Activated CD8-positive, alpha-beta T cell treated with anti-CD3 and anti-CD28 coated beads for 36 hours (primary cell): ENCODE results near the gene CRACDL. TPM values are rescaled to one million over a fixed set of nuclear protein-coding genes. Genes with fewer than 3 reads are reported as not detected.

Experiments
- ATAC-seq: fragments of 200-7000 bp; cut with Tn5 transposase; one replicate; pipeline ENCODE4 v1.10.0; 2021; ENCODE audit warnings: mild to moderate bottlenecking, moderate library complexity
- CTCF ChIA-PET: fragments of 350-600 bp; sonication (Branson Sonifier 250); formaldehyde crosslinking; loops from one replicate; lab custom pipeline; 2021; ENCODE audit warnings: antibody characterized with exemption; lab: Charles Lee
- POLR2A ChIA-PET: fragments of 350-600 bp; sonication (Branson Sonifier 250); formaldehyde crosslinking; loops from one replicate; lab custom pipeline; 2021; ENCODE audit warnings: antibody characterized with exemption; lab: Charles Lee
- DNase-seq: peaks from one replicate; pipeline ENCODE4 v3.0.0-alpha.2; 2020
- H3K27ac Mint-ChIP-seq: one replicate; pipeline ENCODE4 v1.8.0; 2021; ENCODE audit warnings: mild to moderate bottlenecking, mixed read lengths
- H3K27me3 Mint-ChIP-seq: one replicate; pipeline ENCODE4 v1.8.0; 2021; ENCODE audit warnings: mixed read lengths
- H3K36me3 Mint-ChIP-seq: one replicate; pipeline ENCODE4 v1.8.0; 2021; ENCODE audit warnings: low read depth, mixed read lengths
- H3K4me1 Mint-ChIP-seq: one replicate; pipeline ENCODE4 v1.8.0; 2021; ENCODE audit warnings: low read depth, mixed read lengths
- H3K4me3 Mint-ChIP-seq: one replicate; pipeline ENCODE4 v1.8.0; 2021; ENCODE audit warnings: mild to moderate bottlenecking, moderate library complexity, mixed read lengths
- H3K9me3 Mint-ChIP-seq: one replicate; pipeline ENCODE4 v1.8.0; 2021; ENCODE audit warnings: mixed read lengths
- intact Hi-C: fragments of 100-400 bp; cut with micrococcal nuclease; formaldehyde crosslinking; loops from one replicate; pipeline ENCODE4 v1.10.0; 2022
- total RNA-seq, 2 experiments: library from RNA; stranded (reverse); gene quantifications; one replicate each; pipeline ENCODE4 v1.2.3, GENCODE V29; 2021
- TF ChIP-seq, protein P1 (sequence below): fragments of 200-600 bp; IDR thresholded peaks from one replicate; pipeline ENCODE4 v1.8.0; 2022; ENCODE audit warnings: antibody characterized with exemption, mild to moderate bottlenecking

Gene CRACDL
- total RNA-seq, 2 experiments from 2014 or later = 0.09 to 0.38 TPM

DNA sequence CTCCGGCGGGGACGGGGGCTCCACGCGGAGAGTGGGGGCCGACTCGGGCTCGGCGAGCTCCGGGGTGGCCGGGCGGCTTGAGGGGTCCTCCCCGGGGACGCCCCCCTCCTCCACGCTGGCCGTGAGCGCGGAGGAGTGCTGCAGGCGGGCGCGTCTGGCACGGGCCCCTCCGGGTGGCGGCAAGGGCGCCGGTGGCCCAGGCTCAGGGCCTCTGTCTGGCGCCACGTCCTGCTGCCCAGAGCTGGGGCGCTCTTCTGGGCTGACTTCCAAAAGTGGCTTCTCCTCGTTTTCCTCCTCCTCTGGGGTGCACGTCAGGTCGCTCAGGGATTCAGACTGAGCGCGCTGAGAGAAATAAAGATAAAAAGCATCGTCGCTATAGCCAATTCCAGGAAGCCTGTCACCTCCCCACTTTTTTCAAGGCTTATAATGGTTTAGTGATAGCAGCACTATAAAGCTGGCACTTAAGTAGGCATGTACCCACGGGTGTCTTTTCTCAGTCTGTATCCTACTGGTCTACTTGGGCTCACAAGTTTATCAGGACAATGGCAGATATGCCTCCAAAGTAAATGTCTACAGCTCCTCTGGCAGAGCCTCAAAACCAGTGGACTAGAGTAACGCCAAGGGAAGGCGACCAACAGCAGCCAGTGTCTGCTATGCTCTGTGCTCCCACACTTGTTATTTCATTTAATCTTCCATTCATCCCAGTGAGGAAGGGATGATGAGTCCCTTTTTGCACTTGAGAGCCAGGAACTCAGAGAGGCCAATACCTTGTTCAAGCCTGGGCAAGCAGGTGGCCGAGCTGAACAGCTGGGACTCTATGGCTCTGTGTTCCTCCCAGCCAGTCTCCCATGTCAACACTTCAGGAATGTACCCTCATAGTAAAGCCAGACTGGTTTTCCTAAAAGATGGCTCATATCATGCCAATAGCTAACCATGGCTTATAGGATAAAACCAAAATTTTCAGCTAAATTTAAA lies 112.5 kb downstream of the CRACDL start:
- intact Hi-C loops = no loop called here
- Mint-ChIP-seq H3K9me3 (no peaks in the 10 kb centered on the region), H3K27ac (peak overlapping the region; percentile 77), H3K36me3 (no peaks in the 10 kb centered on the region), H3K27me3 (peaks cover 2% of the 10 kb centered on the region), H3K4me1 (peaks cover 21% of the 10 kb centered on the region), H3K4me3 (peak overlapping the region; percentile 75)
- TF ChIP-seq, protein P1, sequence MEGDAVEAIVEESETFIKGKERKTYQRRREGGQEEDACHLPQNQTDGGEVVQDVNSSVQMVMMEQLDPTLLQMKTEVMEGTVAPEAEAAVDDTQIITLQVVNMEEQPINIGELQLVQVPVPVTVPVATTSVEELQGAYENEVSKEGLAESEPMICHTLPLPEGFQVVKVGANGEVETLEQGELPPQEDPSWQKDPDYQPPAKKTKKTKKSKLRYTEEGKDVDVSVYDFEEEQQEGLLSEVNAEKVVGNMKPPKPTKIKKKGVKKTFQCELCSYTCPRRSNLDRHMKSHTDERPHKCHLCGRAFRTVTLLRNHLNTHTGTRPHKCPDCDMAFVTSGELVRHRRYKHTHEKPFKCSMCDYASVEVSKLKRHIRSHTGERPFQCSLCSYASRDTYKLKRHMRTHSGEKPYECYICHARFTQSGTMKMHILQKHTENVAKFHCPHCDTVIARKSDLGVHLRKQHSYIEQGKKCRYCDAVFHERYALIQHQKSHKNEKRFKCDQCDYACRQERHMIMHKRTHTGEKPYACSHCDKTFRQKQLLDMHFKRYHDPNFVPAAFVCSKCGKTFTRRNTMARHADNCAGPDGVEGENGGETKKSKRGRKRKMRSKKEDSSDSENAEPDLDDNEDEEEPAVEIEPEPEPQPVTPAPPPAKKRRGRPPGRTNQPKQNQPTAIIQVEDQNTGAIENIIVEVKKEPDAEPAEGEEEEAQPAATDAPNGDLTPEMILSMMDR = no peak
- POLR2A ChIA-PET = interaction anchor here (0.6 to 1.9 kb wide), 4 partner anchors 7 to 867 kb away, joined by 3 to 4 read pairs (median 3); no protein-coding TSS in a partner anchor
- no peak for DNase-seq
- CTCF ChIA-PET = interaction anchor here (1.1 to 2.7 kb wide), 14 partner anchors 8 to 188 kb away, joined by 3 to 19 read pairs (median 6); no protein-coding TSS in a partner anchor
- ATAC-seq = no peak

DNA sequence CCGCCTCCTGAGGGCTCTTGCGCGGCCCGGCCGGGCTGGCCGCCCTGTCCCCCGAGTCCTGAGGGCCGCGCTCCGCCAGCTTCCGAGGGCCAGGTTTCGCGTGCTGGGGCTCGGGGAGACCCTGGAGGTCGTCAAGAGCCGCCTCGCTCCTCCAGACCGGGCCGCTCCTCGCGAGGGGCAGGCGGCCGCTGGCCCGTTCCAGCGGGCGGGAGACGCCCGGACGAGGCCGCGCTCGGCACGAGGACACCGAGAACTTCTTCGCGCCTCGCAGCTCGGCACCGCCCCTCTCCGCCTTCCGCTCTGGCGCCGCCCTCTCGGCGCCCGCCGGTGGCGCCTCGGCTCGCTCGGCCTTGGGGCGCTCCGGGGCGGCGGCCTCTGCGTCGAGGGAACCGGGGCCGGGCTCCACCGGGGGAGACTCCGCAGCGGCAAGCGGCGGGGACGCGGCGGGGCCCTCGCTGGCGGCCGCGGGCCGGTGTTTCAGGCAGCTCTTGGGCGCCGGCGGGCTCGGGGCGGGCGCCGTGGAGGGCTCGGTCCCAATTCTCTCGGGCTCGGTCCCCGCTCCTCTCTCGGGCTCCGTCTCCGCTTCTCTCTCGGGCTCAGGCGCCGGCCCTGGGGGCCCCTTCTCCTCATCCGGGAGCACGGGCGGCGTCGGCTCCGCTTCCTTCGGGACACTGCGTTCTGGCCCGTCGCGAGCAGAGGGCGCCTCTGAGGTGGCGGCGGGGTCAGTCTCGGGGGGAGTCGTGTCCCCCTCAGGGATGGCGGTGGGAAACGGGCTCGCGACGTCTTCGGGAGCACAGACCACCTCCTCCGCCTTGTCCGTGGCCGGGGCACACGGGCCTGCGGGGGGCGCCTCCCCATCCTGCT lies 113.5 kb downstream of the CRACDL start:
- H3K4me3 Mint-ChIP-seq = peak overlapping the region; percentile 47
- H3K27me3 Mint-ChIP-seq = peaks cover 2% of the 10 kb centered on the region
- intact Hi-C loops = no loop called here
- peak; percentile 93 for ATAC-seq
- DNase-seq = peak; percentile 66
- TF ChIP-seq, protein P1 = peak; percentile 45
- no peak overlapping the region for H3K27ac Mint-ChIP-seq
- ChIA-PET POLR2A (interaction anchor here (0.8 to 2.0 kb wide), 8 partner anchors 8 to 214 kb away, joined by 3 to 8 read pairs (median 4); partner anchors contain the start of genes COA5 and UNC50), CTCF (interaction anchor here (0.9 to 2.7 kb wide), 22 partner anchors 9 to 304 kb away, joined by 3 to 19 read pairs (median 4); partner anchors contain the start of gene MGAT4A)
- peaks cover 13% of the 10 kb centered on the region for H3K4me1 Mint-ChIP-seq
- no peaks in the 10 kb centered on the region for H3K9me3 Mint-ChIP-seq
- no peaks in the 10 kb centered on the region for H3K36me3 Mint-ChIP-seq

DNA sequence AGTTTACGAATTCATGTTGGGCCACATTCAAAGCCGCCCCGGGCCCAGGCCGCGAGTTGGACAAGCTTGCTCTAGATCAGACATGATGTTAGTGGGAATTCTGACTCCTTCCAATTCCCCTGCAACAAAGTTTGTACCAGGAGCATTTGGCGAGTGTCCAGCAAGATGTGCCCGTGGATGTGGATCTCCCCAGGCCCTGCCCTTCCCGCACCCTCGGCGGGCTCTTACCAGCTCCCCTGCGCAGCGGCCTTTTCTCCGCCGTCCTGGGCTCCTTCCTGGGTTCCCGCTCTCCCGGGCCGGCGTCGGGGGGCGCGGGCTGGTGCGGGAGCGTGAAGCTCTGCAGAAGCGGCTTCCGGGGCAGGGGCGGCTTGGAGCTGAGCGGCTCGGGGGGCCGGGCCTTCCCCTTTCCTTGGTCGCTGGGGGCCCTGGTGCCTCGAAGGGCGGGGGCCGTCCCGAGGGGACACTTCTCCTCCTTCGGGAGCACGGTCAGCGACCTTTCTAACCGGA lies 114.3 kb downstream of the CRACDL start:
- no peak for ATAC-seq
- CTCF ChIA-PET = interaction anchor here (0.9 to 2.7 kb wide), 24 partner anchors 9 to 305 kb away, joined by 3 to 19 read pairs (median 5); partner anchors contain the start of gene MGAT4A

DNA sequence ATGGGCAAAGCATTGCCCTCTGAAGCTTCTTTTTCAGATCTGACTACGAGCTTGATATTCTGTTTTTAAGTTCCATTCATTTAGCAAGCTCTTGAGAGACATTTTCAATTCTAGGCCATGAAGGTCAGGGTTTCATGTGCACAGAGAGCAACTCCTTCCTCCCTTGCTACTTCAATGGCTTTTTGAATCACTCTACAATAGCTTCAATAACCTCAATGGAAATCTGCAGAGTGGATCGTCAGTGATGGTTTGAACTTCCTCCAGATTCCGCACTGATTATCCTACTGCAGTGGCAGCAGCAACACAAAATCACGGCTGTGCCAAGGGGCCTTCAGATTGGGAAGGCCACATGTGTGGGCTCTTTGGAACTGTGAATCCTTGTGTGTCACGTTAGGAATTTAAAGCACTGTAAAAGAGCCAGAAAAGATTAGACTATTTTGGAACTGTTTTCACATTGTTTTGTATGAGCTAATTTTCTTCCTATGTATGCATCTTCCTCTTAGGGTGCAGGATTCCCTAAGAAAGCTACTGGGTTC lies 116.7 kb downstream of the CRACDL start:
- no peak for ATAC-seq
- Mint-ChIP-seq H3K27me3 (peaks cover 2% of the 10 kb centered on the region), H3K36me3 (no peaks in the 10 kb centered on the region), H3K9me3 (no peaks in the 10 kb centered on the region), H3K27ac (no peak overlapping the region), H3K4me1 (peaks cover 11% of the 10 kb centered on the region), H3K4me3 (no peak overlapping the region)
- intact Hi-C loops = no loop called here
- ChIA-PET POLR2A (interaction anchor here (0.5 kb wide), 1 partner anchor 132 kb away, joined by 3 read pairs; no protein-coding TSS in a partner anchor), CTCF (interaction anchor here (0.7 to 2.6 kb wide), 6 partner anchors 10 to 170 kb away, joined by 3 to 8 read pairs (median 6); no protein-coding TSS in a partner anchor)
- no peak for DNase-seq
- TF ChIP-seq, protein P1 = no peak

More for the DNA sequence above, 114.3 kb downstream of the CRACDL start:
- no peaks in the 10 kb centered on the region for H3K36me3 Mint-ChIP-seq
- peaks cover 2% of the 10 kb centered on the region for H3K27me3 Mint-ChIP-seq
- H3K9me3 Mint-ChIP-seq = no peaks in the 10 kb centered on the region
- no peak overlapping the region for H3K4me3 Mint-ChIP-seq
- POLR2A ChIA-PET = interaction anchor here (0.7 to 2.0 kb wide), 10 partner anchors 9 to 213 kb away, joined by 3 to 8 read pairs (median 4); partner anchors contain the start of genes COA5 and UNC50
- TF ChIP-seq, protein P1 = no peak
- H3K4me1 Mint-ChIP-seq = peaks cover 13% of the 10 kb centered on the region
- DNase-seq = no peak
- intact Hi-C loops = no loop called here
- H3K27ac Mint-ChIP-seq = no peak overlapping the region
